GM04503 (cell line): ENCODE measurements around the gene MAJIN.
"Not testable (repeated sequence)": the region's sequence is repeated elsewhere in the genome, so short reads cannot be mapped to it uniquely, and the experiment has no call there.

Experiments used
- DNase-seq: peaks from one replicate; pipeline ENCODE4 v3.0.0-alpha.2; 2012; ENCODE audit warnings: low read depth

Gene MAJIN, protein sequence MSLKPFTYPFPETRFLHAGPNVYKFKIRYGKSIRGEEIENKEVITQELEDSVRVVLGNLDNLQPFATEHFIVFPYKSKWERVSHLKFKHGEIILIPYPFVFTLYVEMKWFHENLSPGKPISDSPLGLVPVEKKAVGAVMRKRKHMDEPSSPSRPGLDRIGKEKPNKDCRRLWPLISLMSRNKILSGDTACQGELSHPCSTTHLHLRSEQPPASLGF

DNA sequence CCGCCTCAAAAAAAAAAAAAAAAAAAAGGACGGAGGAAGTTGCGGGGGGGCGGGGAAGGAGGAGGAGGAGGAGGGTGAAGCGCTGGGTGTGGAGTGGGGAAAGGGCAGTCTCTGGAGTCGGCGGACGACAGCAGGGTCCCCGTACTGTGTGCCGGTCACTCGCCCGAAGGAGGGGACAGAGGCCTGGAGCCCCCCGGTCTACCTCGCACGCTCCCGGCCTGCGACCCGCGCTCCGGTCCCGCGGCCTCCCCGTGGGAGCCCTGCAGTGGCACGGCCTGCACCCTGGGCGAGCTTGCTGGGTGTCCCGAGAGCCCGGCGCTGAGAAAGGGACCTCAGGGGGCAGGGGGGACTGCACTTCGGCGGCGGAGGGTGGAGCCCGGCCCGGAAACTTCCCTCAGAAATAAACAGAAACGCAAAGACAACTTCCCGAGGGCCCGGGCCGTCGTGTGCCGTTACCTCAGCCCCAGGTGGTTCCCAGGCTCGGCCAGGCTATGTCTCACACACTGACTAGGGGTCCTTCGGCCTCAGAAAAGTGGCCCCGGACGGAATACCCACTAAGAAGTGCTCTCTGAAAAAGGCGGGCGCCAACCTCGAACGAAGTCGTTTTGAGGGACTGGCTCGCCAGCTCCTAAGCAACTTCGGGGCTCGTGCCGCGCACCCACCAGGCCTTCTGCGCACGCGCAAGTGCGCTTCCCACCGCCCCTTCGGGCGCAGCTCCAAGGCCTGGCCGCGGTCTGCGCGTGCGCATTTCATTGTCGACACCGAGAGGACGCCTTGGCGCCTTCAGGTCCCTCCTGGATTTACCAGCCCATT lies at the start of gene MAJIN:
Gene MAJIN (minus strand): TSS at position 688 of the 813 bp plus-strand sequence. CDS start 12,703 bp downstream, outside the sequence.
- DNase-seq = no peak

DNA sequence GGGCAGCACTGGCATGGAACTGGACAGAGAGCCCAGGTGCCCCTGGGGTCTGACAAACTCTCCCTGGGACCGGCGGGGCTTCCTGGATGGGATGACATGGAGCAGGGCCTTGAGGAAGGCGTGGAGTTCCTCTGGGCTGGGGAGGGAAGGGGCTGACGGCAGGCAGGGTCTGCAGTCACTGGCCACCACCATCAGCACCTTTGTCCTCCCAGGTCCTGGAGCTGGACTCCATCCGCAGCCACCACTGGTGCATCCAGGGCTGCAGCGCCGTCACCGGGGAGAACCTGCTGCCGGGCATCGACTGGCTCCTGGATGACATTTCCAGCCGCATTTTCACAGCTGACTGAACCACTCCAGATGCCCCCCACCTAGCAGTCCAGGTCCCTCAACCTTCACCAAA lies 49.6 kb upstream of the MAJIN start:
- no peak for DNase-seq

DNA sequence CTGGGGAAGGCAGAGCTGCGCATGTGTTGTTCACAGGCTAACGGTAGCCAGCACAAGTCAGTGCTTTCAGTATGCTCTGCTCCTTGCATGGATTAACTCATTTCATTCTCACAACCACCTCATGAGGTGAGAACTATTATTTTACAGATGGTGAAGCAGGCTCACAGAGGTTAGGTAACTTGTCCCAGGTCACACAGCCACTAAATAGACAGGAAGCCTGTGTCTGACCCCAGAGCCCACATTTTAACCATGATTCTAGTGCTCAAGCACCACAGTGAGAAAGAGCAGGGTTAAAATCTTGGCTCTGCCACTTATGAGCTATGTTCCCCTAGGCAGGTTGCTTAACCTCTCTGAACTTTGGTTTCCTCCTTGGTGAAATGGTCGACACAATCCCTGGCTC lies 49.1 kb upstream of the MAJIN start:
- no peak for DNase-seq

DNA sequence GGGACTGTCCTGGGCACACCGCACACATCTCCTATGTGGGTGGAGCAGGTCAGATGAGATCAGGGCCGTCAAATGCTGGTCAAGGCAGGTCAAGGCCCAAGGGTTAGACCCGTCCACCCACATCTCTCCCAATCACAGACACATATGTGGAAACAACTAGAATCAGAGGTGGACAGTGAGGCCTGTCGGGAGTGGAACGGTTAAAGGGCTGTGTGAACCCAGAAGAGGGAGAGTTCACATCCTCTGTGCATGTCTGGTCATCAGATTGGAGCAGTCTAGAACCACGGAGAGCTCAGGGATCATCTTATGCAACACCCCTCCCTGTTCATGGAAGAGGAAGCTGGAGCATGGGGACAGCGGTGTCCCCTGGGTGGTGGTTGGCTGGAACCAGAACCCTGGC lies 47.9 kb upstream of the MAJIN start:
- no peak for DNase-seq

DNA sequence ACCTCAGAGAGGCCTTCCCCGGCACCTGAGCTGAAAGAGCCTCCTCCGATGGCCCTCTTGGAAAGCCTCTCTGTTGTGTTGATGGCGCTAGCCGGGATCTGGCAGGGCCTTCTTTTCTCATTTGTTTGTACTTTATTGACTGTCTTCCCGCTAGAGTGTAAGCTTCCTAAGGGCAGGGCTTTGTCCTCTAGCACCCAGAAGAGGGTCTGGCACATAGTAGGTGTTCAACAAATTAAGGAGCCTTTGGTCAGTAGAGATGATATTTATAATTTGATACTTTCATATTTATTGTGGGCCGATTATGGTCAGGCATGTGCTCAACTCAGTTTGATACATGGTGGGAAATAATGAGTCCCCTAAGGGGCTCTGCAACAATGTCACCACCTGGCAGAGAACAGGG lies 46.0 kb upstream of the MAJIN start:
- no peak for DNase-seq

GRCh38 chr11:65016705-65017104 lies 44.8 kb upstream of the MAJIN start:
- no peak for DNase-seq

DNA sequence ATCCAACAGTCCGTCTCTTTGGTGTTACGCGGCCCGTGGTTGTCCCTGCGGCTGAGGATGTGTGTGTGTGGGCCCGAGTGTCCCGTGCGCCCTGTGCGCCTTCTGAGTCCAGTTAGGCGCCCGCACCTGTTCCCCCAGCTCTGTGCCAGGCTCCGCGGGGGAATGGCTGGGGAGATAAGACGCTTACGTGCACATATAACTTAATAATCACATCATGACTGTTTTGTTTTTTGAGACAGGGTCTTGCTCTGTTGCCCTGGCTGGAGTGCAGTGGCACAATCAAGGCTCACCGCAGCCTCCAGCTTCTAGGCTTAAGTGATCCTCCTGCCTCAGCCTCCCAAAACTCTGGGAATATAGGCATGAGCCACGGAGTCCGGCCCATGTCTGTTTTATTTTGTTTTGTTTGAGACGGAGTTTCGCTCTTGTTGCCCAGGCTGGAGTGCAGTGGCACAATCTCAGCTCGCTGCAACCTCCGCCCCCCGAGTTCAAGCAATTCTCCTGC lies 42.9 kb upstream of the MAJIN start:
- DNase-seq = no peak

DNA sequence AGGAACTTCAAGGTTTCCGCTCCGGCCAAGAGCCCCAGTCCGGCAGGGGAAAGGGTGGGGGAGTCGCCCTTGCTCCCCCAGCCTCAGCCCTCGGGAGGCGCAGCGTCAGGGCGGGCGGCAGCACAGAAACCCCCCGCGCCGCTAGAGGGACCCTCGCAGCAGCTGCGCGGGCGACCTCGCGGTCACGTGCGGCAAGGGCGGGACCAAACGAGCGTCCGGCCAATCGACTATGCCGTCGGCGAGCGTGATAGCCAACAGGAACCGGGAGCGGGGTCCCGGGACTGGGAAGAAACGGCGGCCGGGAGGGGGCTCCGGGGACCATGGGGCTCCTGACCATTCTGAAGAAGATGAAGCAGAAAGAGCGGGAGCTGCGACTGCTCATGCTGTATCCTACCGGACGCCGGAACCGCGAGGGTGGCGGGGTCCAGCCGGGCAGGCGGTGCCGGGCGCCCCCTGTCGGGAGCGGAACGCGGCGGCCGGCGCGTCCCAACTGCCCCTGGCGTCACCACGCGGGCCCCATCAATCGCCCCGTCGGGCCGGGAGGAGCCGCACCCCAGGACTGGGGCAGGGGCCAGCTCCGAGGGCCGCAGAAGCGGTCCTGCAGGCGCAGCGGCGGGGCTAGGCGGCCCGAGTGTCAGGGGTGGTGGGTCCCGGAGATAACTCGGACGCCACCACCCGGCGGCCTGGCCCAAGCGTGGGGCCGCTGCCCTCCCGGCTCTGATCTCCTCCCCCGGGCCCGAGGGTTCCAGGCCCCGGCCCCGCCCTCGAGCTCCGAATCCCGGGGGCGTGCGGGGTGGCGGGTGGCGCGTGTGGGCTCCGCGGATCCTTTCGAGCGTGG lies 42.2 kb upstream of the MAJIN start, which contains the start of gene ARL2:
Gene ARL2 (plus strand): TSS at position 273 of the 838 bp plus-strand sequence. CDS start 48 bp downstream, at position 321.
- no peak for DNase-seq

DNA sequence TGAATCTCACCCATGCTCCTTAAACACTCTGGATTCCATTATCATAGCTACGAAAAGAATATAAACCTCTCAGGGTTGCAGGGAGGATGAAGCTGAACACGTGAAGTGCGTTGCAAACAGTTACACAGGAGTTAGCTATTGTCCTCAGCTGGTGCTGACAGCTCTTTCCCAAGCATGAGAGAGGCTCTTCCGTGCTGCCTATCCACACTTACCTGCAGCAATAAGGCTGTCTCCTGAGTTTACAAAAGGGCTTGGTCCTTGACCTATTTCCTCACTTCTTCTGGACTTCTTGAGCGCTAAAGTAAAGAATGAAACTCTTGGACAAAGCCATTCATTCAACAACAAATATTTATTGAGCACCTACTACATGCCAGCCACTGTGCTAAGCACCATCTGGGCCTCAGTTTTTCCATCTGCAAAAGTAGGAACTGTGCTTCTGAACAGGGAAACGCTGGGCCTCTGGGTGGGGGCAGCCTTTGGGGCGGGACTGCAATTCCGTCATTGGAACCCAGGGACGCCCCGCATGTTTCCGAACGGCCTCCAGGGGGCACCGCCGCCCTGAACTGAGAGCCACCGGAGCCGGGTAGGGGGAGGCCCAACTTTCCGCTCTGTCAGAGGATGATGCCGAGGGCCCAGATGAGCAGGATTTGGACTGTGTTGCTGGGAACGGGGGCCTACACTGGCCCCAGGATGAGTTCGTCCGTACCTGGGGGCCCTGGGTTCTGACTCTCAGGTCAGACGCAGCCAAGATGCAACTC lies 41.4 kb upstream of the MAJIN start:
- no peak for DNase-seq

DNA sequence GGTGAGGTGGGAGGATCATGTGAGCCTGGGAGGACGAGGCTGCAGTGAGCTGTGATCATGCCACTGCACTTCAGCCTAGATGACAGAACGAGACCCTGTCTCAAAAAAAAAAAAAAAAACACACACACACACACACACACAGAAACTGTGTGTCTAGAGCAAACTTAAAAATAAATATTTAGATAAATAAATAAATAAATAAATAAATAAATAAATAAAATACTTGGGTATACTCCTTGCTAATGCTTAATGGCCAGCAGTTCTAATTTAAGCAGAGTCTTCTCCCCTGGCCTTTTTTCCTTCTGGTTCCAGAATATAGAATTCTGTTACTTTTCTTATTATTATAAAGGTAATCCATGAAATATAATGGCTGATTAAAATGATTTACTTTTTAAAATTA lies 37.0 kb upstream of the MAJIN start:
- DNase-seq = no peak

- DNase-seq = no peak
Observed at GRCh38 chr11:65008016-65008415, 36.1 kb upstream of the MAJIN start.

- DNase-seq = not testable (repeated sequence)
Observed at GRCh38 chr11:65003968-65004367, 32.1 kb upstream of the MAJIN start.

GRCh38 chr11:65003282-65003681 lies 31.4 kb upstream of the MAJIN start:
- DNase-seq = no peak

- DNase-seq = no peak
Observed at GRCh38 chr11:65002706-65003105, 30.8 kb upstream of the MAJIN start.

GRCh38 chr11:64999478-64999877 lies 27.6 kb upstream of the MAJIN start:
- DNase-seq = no peak

DNA sequence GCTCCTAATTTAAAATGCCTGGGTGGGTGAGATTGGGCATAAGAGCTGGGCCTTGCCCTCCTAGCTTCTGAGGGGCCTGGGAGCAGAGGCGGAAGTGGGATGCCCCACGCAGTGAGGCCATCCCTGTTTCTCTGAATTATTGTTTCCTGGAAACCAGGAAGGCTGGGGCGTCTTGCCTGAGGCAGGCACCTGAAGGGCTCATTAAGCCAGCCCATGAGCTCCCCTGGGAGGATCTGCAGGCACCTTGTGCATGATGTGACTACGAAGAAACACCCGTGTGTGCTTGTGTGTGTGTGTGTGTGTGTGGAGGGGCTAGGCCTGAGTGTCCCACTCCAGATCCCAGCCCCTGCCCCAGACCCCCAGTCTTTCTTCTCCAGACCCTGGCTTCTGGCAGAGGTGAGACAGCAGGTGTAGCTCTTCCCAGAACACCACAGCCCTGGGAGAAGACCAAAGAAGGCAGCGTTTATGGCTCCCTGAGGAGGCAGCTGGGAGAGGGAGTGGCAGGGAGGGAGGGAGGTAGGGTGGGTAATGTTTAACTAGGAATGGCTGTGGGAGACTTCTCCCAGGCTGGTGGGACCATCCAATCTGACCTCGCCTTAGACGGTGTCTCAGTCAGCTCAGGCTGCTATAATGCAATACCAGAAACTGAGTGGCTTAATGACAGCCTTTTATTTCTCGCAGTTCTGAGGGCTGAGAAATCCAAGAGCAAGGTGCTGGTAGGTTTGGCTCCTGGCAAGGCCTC lies 27.0 kb upstream of the MAJIN start:
- DNase-seq = no peak

GRCh38 chr11:64998141-64998540 lies 26.2 kb upstream of the MAJIN start:
- DNase-seq = no peak

GRCh38 chr11:64996710-64997380 lies 24.9 kb upstream of the MAJIN start, which contains the start of gene BATF2:
Gene BATF2 (minus strand): TSS chr11:64996971. CDS start chr11:64996914, 57 bp downstream.
- no peak for DNase-seq

DNA sequence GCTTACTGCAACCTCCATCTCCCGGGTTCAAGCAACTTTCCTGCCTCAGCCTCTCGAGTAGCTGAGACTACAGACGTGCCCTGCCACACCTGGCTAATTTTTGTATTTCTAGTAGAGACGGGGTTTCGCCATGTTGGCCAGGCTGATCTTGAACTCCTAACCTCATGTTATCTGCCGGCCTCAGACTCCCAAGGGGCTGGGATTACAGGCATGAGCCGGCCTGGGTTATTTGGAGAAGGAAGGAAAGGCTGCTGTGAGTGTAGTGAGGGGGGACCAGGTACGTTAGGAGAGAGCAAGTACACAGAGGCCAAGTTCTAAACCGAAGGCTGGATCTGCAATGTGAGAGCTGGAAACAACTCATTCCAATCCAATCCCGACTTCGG lies 24.4 kb upstream of the MAJIN start:
- no peak for DNase-seq

- DNase-seq = no peak
Observed at GRCh38 chr11:64994318-64994717, 22.4 kb upstream of the MAJIN start.
